ENCODE results near the gene GSTT2B.
"Not testable (repeated sequence)": the region's sequence is repeated elsewhere in the genome, so short reads cannot be mapped to it uniquely, and the experiment has no call there.

The GSTT2B gene

GRCh38 chr22:23961084-23961771 is at the start of gene GSTT2B:
Gene GSTT2B (minus strand): TSS chr22:23961195. CDS start chr22:23961131, 64 bp downstream.
- not testable (repeated sequence) for DNase-seq

DNA sequence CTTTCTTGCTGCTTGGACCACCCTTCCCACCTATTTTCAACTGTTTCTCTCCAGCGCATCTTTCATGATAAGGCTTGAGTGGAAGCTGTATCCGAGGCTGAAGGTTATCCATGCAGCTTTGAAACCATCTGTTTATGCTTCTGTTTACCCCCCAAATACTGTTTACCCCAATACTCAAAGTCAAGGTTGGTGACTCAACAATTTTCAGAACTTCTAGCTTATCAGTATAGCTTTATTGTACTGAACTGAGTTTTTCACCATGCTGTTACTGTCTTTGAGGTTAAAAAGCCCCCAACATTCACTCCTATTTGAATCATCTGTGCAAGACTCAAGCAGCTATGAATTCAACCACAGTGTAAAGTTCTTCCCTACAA is 49.0 kb upstream of the GSTT2B start:
- no peak for DNase-seq

DNA sequence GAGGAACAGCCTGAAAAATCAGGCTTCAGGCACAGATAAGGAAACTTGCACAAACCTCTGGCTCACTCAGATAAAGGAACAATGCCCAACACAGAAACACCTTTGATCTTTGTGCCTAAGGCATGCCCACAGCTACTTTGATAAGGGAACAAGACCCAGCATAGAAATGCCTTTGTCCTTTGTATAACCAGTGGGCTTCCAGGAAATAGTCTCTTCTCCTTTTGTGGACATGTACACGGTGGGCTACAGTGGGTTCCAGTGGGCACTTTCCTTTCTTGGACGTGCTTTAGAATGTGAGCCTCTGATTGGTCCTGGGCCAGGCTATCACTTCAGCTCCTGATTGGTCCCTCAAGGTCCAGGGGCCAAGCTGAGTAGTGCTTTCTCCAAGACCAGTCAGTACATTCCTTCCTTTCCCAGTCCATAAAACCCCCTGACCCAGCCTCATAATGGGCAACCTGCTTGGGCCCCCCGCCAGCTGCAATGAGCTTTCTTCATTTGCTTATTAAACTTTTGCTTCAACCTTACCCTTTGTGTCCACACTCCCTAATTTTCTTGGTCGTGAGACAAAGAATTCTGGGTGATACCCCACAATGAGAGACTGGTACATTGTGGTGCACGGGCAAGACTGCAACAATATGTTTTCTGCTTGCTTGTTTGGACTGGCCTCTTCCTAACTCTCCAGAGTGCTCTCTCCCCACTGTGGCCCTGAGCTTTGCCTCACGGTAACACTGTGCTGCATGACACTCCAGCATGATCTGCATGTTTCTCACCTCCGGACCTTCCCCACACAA is 48.4 kb upstream of the GSTT2B start:
- no peak for DNase-seq

DNA sequence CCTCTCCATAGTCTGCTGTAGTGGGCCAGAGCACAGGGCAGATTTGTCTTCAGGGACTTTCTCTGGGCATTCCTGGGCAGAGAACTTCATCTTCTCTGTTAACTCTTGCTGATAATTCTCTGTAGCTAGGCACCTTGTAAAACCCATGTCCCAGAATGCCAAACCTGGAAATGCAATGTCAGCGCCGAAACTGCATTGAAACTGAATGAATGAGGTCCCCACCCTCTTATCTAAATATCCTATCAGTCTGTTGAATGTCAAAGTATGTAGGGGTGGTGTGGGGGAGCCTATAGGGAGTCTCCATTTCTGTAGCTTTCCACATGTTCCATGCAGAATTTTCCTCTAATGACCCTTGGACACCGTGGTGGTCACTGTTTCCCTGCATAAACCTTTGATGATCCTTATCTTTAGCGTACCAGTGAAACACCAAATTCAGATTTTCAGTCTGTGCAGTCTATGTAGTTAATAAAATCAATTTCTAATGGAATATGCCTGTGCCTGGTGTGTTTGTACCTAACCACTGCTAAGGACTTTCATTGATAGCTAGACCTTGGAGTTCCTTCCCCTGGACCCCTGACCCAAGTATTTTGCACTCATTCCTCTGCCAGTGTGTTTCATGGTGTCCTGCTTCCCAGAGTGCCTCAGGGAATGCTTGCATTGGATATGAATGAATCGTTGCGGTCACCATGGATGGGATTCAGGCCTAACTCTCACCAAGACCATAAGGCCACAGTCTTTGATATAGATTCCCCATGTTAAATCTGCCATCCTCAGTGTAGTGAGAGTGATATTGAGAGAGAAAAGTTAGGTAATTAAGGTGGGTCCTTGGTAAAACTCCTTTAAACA is 47.6 kb upstream of the GSTT2B start:
- no peak for DNase-seq

DNA sequence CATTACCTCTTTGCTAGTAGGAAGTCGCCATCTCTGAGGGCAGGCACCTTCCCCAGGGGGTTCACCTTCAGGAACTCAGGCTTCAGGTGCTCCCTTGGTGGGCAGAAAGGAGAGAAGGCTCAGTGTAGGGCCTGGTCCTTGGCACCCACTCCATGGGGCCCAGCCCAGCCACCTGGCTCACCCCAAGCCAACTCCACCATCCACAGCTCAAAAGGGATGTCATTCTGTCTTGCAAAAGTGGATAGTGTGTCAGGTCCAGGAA is 47.0 kb upstream of the GSTT2B start:
- DNase-seq: no peak

GRCh38 chr22:24007253-24008021 is 46.4 kb upstream of the GSTT2B start:
- DNase-seq: no peak

DNA sequence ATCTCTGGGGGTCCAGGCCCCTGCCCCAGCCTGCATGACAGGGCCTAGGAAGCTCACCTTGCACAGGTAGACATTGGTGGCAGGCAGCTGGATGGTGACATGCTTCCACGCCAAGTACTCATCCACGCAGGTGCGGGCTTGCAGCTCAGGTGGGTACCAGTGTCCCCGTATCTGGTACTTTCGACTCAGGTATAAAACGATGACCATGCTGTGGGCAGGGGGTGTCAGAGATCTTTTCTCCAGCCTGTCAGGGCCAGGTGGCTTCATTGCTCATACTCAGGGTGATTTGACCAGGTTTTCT is 45.9 kb upstream of the GSTT2B start:
- DNase-seq: no peak

DNA sequence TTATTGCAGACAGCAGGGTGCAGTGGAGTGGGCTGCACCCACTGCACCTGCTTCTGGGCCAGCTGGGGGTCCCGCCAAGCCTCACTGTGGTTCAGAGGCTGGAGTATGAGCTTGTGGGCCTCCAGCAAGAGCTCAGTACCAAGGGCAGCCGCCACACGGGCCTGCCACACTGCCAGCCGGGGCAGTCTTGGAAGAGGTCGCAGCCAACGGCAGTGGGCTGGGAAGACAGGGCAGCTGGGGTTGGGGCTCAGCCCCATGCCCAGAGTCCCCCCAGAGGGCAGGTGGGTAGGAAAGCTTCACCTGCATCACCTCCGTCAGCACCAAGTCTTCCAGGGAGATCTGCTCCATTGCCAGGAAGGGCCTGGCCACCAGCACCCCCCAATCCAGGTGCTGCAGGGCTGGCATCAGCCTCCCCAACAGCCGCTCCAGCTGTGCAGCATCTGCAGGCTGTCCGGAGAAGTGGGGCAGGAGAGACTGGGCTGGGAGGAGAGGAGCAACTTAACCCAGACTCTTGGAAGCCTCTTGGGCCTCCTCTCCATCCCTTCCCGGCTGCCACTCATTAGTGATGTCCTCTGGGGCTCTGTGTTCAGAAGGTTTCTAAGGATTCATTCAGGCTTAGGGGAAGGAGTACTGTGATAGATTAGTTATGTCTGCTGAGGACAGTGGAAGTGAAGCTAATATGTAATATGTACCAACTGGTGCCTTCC is 45.4 kb upstream of the GSTT2B start:
- no peak for DNase-seq

GRCh38 chr22:24005201-24005600 is 44.2 kb upstream of the GSTT2B start, which contains the start of gene GSTT4:
Gene GSTT4 (minus strand): TSS chr22:24005453. CDS start chr22:24005356, 97 bp downstream.
- no peak for DNase-seq

GRCh38 chr22:24003887-24004286 is 42.9 kb upstream of the GSTT2B start:
- DNase-seq: no peak

- no peak for DNase-seq
Measured at GRCh38 chr22:24002851-24003250, 41.9 kb upstream of the GSTT2B start.

GRCh38 chr22:24002272-24002671 is 41.3 kb upstream of the GSTT2B start:
- DNase-seq: no peak

GRCh38 chr22:24001314-24001713 is 40.3 kb upstream of the GSTT2B start:
- DNase-seq: no peak

DNA sequence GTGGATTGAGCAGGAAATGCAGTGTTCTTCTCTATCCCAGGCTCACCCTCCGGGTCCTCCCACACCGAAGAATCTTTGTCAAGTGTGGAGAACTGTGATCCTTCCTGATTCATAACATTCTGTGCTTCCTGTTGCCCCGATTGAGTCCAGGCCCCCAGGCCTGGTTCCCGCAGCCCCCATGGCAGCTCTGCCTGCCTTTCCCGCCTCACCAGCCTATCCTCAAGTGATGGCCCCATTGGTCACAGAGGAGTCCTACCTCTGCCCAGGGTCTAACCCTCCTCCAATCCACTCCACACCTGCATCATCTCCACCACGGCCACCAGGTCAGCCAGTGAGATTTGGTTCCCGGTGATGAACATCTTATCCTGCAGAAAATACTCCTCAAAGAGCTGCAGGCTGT is 38.8 kb upstream of the GSTT2B start:
- not testable (repeated sequence) for DNase-seq

DNA sequence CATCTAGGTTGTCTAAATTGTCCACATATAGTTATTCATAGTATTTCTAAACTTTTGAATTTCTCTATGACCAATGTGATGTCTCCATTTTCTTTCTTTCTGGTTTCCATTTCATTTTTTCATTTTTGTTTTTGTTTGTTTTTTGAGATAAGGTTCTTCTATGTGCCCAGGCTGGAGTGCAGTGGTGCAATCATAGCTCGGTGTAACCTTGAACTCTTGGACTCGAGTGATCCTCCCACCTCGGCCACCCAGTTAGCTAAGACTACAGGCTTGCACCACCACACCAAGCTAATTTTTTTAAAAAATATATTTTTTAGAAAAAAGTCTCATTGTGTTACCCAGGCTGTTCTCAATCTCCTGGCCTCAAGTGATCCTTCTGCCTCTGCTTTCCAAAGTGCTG is 36.1 kb upstream of the GSTT2B start:
- DNase-seq: no peak

DNA sequence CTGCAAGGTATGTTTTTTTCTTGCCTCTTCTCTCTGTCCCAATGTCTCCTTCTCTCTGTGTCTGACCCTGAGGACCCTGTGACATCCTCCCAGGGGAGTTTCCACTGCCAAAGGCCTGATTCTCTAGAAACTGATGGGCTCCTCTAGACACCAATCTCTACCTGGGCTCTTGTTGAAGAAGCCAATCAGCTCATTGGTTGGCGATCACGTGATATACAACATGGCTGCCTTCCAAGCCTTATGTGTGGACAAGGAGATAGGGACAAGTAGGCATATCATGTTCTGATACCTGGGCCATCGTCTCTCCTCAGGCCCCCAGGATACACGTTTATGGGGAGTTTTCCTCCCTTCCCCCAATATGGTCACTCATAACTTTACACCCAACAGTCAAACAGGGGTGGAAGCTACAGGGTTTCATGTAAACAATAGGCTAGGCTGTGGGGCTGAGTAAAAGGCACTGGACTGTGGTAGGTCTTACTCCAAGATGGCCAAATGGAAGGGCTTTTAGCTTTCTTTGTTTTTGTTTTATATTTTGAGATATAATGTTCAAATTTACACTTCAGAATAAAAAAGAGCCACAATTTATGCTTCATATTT is 32.7 kb upstream of the GSTT2B start:
- not testable (repeated sequence) for DNase-seq

DNA sequence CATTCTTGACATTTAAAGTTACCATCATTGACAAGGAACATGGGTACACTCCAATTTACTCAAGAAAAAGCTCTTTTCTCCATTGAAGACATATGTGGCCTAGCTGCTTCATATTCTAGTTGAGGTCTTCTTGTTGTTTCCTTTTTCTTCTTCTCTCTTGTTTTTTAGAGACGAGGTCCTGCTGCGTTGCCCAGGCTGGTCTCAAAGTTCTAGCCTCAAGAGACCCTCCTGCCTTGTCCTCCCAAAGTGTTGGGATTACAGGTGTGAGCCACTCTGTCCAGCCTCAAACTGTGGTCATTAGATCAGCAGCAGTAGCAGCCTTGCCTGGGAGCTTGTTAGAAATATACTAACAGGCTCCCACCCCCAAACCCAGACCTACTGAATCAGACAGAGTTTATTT is 32.1 kb upstream of the GSTT2B start:
- not testable (repeated sequence) for DNase-seq

DNA sequence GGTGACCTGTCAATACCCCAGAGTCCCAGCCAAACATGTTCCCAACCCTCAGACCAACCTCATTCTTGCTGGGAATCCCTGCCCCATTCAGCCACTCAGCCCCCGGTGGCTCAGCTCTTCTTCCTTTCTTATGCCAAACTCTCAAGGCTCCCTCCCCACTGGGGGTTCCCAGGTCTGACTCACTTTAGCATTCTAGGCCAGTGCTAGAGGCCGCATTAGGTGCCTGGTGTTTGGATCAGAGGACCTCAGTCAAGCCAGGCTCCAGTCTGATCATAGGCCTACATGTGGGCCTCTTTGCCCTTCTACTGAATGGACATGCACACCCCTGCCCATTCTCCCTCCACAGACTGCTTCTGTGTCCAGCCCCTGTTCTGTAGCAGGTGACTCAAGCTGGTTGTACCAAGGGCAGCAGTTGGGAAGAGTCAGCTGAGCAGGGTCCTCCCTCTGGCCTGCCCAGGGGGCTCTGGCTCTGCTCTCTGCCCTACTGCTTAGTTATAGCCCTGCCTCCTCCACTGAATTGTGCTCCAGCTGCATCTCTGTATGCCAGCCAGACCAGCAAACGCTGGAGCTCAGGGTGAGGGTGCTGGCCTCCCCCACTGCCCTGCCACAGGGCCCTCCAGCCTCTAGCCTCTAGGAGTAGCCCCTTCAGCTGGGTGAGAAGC is 28.7 kb upstream of the GSTT2B start:
- DNase-seq: not testable (repeated sequence)

DNA sequence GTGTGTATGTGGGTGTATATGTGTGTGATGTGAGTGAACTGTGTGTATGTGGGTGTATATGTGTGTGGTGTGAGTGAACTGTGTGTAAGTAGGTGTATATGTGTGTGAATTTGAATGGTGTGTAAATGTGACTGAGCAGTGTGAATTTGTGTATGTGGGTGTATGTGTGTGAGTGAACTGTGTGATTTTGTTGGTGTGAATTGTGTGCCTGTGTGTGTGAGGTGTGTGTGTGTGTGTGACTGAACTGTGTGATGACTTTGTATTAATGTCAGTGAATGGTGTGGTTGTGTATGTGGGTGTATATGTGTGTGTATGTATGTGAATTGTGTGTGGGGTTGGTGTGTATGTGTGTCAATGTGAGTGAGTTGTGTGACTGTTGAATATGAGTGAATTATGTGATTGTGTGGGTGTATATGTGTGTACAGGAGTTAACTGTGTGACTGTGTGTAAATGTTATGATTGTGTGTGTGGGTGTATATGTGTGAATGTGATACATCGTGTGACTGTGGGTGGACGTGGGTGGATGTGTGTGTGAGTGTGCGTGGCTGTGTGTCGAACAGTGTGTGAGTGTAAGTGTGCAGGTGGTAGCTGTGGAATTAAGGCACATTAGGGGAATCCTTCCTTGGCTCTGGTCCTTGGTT is 25.7 kb upstream of the GSTT2B start:
- DNase-seq: not testable (repeated sequence)

DNA sequence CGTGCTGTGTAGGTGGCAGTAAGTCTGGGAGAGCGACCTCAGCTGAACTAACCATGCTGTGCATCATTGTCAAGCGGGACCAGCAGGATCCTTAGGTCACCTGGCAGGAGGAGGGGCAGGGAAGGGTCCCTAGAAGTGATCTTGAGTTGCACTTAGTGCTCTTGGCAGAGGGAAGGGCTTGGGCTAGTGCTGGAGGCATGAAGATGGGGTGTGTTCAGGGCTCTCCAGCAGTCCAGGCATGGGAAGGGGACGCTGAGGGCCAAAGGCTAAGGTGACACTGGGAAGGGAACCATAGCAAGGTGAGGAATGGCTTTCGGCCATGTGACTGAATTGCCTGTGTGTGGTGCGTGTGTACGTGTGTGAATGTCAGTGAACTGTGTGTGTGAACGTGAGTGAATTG is 25.1 kb upstream of the GSTT2B start:
- DNase-seq: not testable (repeated sequence)

GRCh38 chr22:23984430-23984829 is 23.4 kb upstream of the GSTT2B start:
- no peak for DNase-seq

Measured in activated CD8-positive, alpha-beta memory T cell treated with anti-CD3 and anti-CD28 coated beads, Interleukin-2, amount 50 U/mL, for 4 hours (primary cell).